ENCODE data around the gene BCL2L12. TPM values are rescaled to one million over a fixed set of nuclear protein-coding genes. Genes with fewer than 3 reads are reported as not detected.
"Not testable (repeated sequence)": the region's sequence is repeated elsewhere in the genome, so short reads cannot be mapped to it uniquely, and the experiment has no call there.

Gene BCL2L12
- total RNA-seq, 1 donor from 2014 or later, result 18.6 TPM

GRCh38 chr19:49704888-49705642, 39.3 kb downstream of the BCL2L12 start:
- no peak for DNase-seq (ENCODE audit: extremely low read depth, low read depth, low spot score)

DNA sequence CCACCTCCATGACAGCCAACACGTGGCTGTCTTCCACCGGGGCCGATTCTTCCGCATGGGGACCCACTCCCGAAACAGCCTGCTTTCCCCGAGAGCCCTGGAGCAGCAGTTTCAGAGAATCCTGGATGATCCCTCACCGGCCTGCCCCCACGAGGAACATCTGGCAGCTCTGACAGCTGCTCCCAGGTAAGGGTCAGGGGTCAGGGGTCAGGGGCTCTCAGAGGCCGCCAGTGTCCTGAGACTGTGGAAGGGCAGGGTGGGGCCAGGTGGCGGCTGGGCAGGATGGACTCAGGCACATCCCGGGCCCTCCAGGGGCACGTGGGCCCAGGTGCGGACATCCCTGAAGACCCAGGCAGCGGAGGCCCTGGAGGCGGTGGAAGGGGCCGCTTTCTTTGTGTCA, 40.2 kb downstream of the BCL2L12 start:
- no peak for DNase-seq (ENCODE audit: extremely low read depth, low read depth, low spot score)

DNA sequence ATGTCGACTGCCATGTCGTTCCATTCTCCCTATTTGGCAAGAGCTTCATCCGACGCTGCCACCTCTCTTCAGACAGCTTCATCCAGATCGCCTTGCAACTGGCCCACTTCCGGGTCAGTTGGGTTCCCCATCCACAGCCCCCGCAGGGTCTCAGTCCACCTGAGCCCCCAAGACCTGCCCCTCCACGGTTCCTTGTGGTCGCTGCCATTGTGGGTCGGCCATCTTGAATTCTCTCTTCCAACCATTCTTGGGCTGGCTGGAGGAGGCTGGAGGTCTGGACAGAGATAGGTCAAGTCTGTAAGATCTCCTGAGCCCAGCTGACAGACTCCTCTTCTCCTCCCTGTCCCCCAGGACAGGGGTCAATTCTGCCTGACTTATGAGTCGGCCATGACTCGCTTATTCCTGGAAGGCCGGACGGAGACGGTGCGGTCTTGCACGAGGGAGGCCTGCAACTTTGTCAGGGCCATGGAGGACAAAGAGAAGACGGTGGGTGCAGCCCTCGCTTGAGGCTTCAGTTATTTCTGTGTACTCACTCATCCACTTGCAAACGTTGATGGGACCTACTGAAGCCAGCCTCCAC, 44.7 kb downstream of the BCL2L12 start:
- DNase-seq (ENCODE audit: extremely low read depth, low read depth, low spot score), result no peak

GRCh38 chr19:49712397-49712859, 46.7 kb downstream of the BCL2L12 start:
- DNase-seq (ENCODE audit: extremely low read depth, low read depth, low spot score), result no peak

GRCh38 chr19:49713236-49713845, 47.6 kb downstream of the BCL2L12 start:
- no peak for DNase-seq (ENCODE audit: extremely low read depth, low read depth, low spot score)

DNA sequence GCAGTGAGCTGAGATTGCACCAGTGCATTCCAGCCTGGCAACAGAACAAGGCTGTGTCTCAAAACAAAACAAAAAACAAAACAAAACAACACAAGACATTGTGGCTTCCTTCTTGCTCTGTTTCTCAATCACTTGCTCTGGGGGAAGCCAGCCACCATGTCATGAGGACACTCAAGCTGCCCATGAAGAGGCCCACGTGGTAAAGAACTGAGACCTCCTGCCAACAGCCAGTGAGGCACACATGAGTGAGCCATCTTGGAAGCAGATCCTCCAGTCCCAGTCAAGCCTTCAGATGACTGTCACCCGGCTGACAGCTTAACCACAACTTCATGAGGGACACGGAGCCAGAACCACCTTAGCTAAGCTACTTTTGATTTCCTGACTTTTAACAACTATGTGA, 50.4 kb downstream of the BCL2L12 start:
- DNase-seq (ENCODE audit: extremely low read depth, low read depth, low spot score), result no peak

DNA sequence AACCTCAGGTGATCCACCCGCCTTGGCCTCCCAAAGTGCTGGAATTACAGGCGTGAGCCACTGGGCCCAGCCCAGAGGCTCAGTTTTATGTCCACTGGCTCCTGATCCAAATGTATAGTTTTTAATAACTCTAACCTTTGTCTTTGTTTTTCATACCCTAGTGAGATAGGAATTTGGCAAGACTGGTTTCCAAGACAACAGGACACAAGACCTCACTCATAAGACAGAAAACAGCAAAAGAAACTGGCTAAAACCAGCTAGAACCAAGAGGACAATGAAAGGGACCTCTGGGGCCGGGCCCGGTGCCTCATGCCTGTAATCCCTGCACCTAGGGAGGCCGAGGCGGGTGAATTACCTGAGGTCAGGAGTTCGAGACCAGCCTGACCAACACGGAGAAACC, 52.8 kb downstream of the BCL2L12 start:
- DNase-seq (ENCODE audit: extremely low read depth, low read depth, low spot score), result no peak

DNA sequence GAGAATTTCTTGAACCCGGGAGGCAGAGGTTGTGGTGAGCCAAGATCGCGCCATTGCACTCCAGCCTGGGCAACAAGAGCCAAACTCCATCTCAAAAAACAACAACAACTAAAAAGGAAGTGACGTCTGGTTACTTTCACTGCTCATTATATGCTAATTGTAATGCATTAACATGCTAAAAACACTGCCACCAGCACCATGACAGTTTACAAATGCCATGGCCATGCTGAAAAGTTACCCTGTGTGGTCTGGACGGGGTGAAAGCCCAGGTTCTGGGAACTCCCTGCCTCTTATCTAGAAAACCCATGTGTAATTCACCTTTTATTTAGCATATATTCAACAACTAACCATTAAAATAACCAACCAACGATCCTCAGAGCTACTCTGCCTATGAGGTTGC, 53.3 kb downstream of the BCL2L12 start:
- DNase-seq (ENCODE audit: extremely low read depth, low read depth, low spot score), result no peak

GRCh38 chr19:49719420-49719819, 53.7 kb downstream of the BCL2L12 start:
- not testable (repeated sequence) for DNase-seq (ENCODE audit: extremely low read depth, low read depth, low spot score)

Other genes starting within 250 kb of the BCL2L12 start
- not detected in 2 replicates for gene PTH2, start 242.5 kb upstream of the BCL2L12 start, total RNA-seq
- gene GFY, start 240.5 kb upstream of the BCL2L12 start, total RNA-seq, result not detected in 2 replicates
- not detected in 2 replicates for gene SLC17A7, start 224.4 kb upstream of the BCL2L12 start, total RNA-seq
- gene PIH1D1, start 214.1 kb upstream of the BCL2L12 start, total RNA-seq, result 66.3 and 85.3 TPM in 2 replicates
- 50.8 and 51.3 TPM in 2 replicates for gene ALDH16A1, start 212.7 kb upstream of the BCL2L12 start, total RNA-seq
- 3.1 and 4.4 TPM in 2 replicates for gene FLT3LG, start 191.7 kb upstream of the BCL2L12 start, total RNA-seq
- gene RPL13A, start 178.3 kb upstream of the BCL2L12 start, total RNA-seq, result 1,767 and 2,462 TPM in 2 replicates
- gene RPS11, start 169.5 kb upstream of the BCL2L12 start, total RNA-seq, result 3,090 and 4,095 TPM in 2 replicates
- gene FCGRT, start 153.3 kb upstream of the BCL2L12 start, total RNA-seq, result 167 and 217 TPM in 2 replicates
- gene RCN3, start 137.9 kb upstream of the BCL2L12 start, total RNA-seq, result 71.5 and 95.5 TPM in 2 replicates
- 79.9 and 91.1 TPM in 2 replicates for gene NOSIP, start 85.4 kb upstream of the BCL2L12 start, total RNA-seq
- gene PRRG2, start 84.6 kb upstream of the BCL2L12 start, total RNA-seq, result 1.6 and 12.2 TPM in 2 replicates
- 13.4 and 26.1 TPM in 2 replicates for gene PRR12, start 74.8 kb upstream of the BCL2L12 start, total RNA-seq
- gene RRAS, start 25.8 kb upstream of the BCL2L12 start, total RNA-seq, result 110 and 120 TPM in 2 replicates
- 47.0 and 68.6 TPM in 2 replicates for gene SCAF1, start 23.7 kb upstream of the BCL2L12 start, total RNA-seq
- gene IRF3, start 76 bp upstream of the BCL2L12 start, total RNA-seq, result 36.9 and 46.9 TPM in 2 replicates
- 266 and 283 TPM in 2 replicates for gene PRMT1, start 11.3 kb downstream of the BCL2L12 start, total RNA-seq
- 1.5 and 1.8 TPM in 2 replicates for gene ADM5, start 23.7 kb downstream of the BCL2L12 start, total RNA-seq
- 18.6 and 28.4 TPM in 2 replicates for gene CPT1C, start 25.2 kb downstream of the BCL2L12 start, total RNA-seq
- not detected in 2 replicates for gene TSKS, start 97.4 kb downstream of the BCL2L12 start, total RNA-seq
- 146 and 147 TPM in 2 replicates for gene AP2A1, start 101.1 kb downstream of the BCL2L12 start, total RNA-seq
- 10.0 and 14.5 TPM in 2 replicates for gene FUZ, start 147.4 kb downstream of the BCL2L12 start, total RNA-seq
- gene MED25, start 152.4 kb downstream of the BCL2L12 start, total RNA-seq, result 35.3 and 47.6 TPM in 2 replicates
- gene PTOV1, start 185.2 kb downstream of the BCL2L12 start, total RNA-seq, result 88.0 and 137 TPM in 2 replicates
- gene PNKP, start 201.6 kb downstream of the BCL2L12 start, total RNA-seq, result 68.3 and 81.3 TPM in 2 replicates
- 39.6 and 44.9 TPM in 2 replicates for gene AKT1S1, start 211.4 kb downstream of the BCL2L12 start, total RNA-seq
- 27.3 and 35.6 TPM in 2 replicates for gene TBC1D17, start 211.8 kb downstream of the BCL2L12 start, total RNA-seq
- gene IL4I1, start 231.0 kb downstream of the BCL2L12 start, total RNA-seq, result 20.4 and 20.6 TPM in 2 replicates

All from glomerular endothelial cell (primary cell).